ENCODE results near the gene MYO1E. TPM values are rescaled to one million over a fixed set of nuclear protein-coding genes. Genes with fewer than 3 reads are reported as not detected.

The MYO1E gene
- total RNA-seq, 1 experiment from 2014 or later: 68.8 TPM

GRCh38 chr15:59260090-59260489 lies 112.6 kb downstream of the MYO1E start:
- no peak overlapping the region for H3K27ac ChIP-seq (ENCODE audit: low read length)
- H3K9me3 ChIP-seq (ENCODE audit: low read length): no peaks in the 10 kb centered on the region
- H3K9me2 ChIP-seq (replicated peaks; ENCODE audit: low read length): no peaks in the 10 kb centered on the region
- ChIA-PET CTCF (no interaction called here), POLR2A (ENCODE audit: unreplicated experiment) (no interaction called here)
- H3K79me2 ChIP-seq (ENCODE audit: low read length): no peaks in the 10 kb centered on the region
- no peak overlapping the region for H3K9ac ChIP-seq (ENCODE audit: low read length)
- H3K4me1 ChIP-seq (ENCODE audit: insufficient read depth, low read length): peaks cover 15% of the 10 kb centered on the region; the same call in 1 of the 2 replicates
- no peaks in the 10 kb centered on the region for H3F3A ChIP-seq (ENCODE audit: low read length, unreplicated experiment)
- no peak overlapping the region for H3K4me2 ChIP-seq (ENCODE audit: low read length)
- DNase-seq (no peak), ATAC-seq (no peak)
- no peak overlapping the region for H2AFZ ChIP-seq (ENCODE audit: low read length)
- TF ChIP-seq EZH2 (IDR thresholded peaks at IDR 0.05; ENCODE audit: low read length, unreplicated experiment) (no peak), EZH2phosphoT487 (IDR thresholded peaks at IDR 0.05; ENCODE audit: borderline replicate concordance, low read length) (no peak)
- intact Hi-C loops (cut with micrococcal nuclease): no loop called here
- H3K4me3 ChIP-seq (ENCODE audit: low read length): no peak overlapping the region
- H3K36me3 ChIP-seq (ENCODE audit: low read depth, low read length): no peaks in the 10 kb centered on the region; the same call in 1 of the 2 replicates
- BruUV-seq (replicated peaks): no TSS peak
- no peaks in the 10 kb centered on the region for H4K20me1 ChIP-seq (ENCODE audit: low read length)
- no peaks in the 10 kb centered on the region for H3K27me3 ChIP-seq (ENCODE audit: low read length)

GRCh38 chr15:59259137-59259943 lies 113.3 kb downstream of the MYO1E start:
- Histone ChIP-seq H3K9ac (ENCODE audit: low read length) (no peak overlapping the region), H3K4me2 (ENCODE audit: low read length) (no peak overlapping the region), H2AFZ (ENCODE audit: low read length) (no peak overlapping the region), H3K36me3 (ENCODE audit: low read depth, low read length) (peaks cover 4% of the 10 kb centered on the region; the same call in 1 of the 2 replicates), H3K27me3 (ENCODE audit: low read length) (no peaks in the 10 kb centered on the region), H3K27ac (ENCODE audit: low read length) (no peak overlapping the region), H4K20me1 (ENCODE audit: low read length) (no peaks in the 10 kb centered on the region), H3K4me3 (ENCODE audit: low read length) (no peak overlapping the region), H3K79me2 (ENCODE audit: low read length) (no peaks in the 10 kb centered on the region), H3K9me3 (ENCODE audit: low read length) (no peaks in the 10 kb centered on the region), H3F3A (ENCODE audit: low read length, unreplicated experiment) (no peaks in the 10 kb centered on the region), H3K4me1 (ENCODE audit: insufficient read depth, low read length) (peaks cover 15% of the 10 kb centered on the region; the same call in 1 of the 2 replicates), H3K9me2 (replicated peaks; ENCODE audit: low read length) (no peaks in the 10 kb centered on the region)
- intact Hi-C loops (cut with micrococcal nuclease): no loop called here
- no TSS peak for BruUV-seq (replicated peaks)
- ChIA-PET CTCF (no interaction called here), POLR2A (ENCODE audit: unreplicated experiment) (interaction anchor here (0.6 kb wide), 1 partner anchor 169 kb away, joined by 12 read pairs; no protein-coding TSS in a partner anchor)
- ATAC-seq (no peak), DNase-seq (no peak)
- TF ChIP-seq EZH2phosphoT487 (IDR thresholded peaks at IDR 0.05; ENCODE audit: borderline replicate concordance, low read length) (no peak), CTCF (conservative IDR thresholded peaks at IDR 0.05; ENCODE audit: low read depth, low read length) (no peak), EZH2 (IDR thresholded peaks at IDR 0.05; ENCODE audit: low read length, unreplicated experiment) (no peak)

- Histone ChIP-seq H3K36me3 (ENCODE audit: low read depth, low read length) (peaks cover 6% of the 10 kb centered on the region; the same call in 1 of the 2 replicates), H3K4me2 (ENCODE audit: low read length) (no peak overlapping the region), H3K9ac (ENCODE audit: low read length) (no peak overlapping the region), H3K4me3 (ENCODE audit: low read length) (no peak overlapping the region), H3K79me2 (ENCODE audit: low read length) (no peaks in the 10 kb centered on the region), H3K9me2 (replicated peaks; ENCODE audit: low read length) (no peaks in the 10 kb centered on the region), H3K27me3 (ENCODE audit: low read length) (no peaks in the 10 kb centered on the region), H3F3A (ENCODE audit: low read length, unreplicated experiment) (no peaks in the 10 kb centered on the region), H2AFZ (ENCODE audit: low read length) (no peak overlapping the region), H4K20me1 (ENCODE audit: low read length) (no peaks in the 10 kb centered on the region), H3K27ac (ENCODE audit: low read length) (no peak overlapping the region), H3K4me1 (ENCODE audit: insufficient read depth, low read length) (peaks cover 15% of the 10 kb centered on the region; the same call in 1 of the 2 replicates), H3K9me3 (ENCODE audit: low read length) (no peaks in the 10 kb centered on the region)
- intact Hi-C loops (cut with micrococcal nuclease): no loop called here
- CTCF ChIA-PET: no interaction called here
- POLR2A ChIA-PET (ENCODE audit: unreplicated experiment): no interaction called here
- no peak for TF ChIP-seq EZH2 (IDR thresholded peaks at IDR 0.05; ENCODE audit: low read length, unreplicated experiment)
- TF ChIP-seq EZH2phosphoT487 (IDR thresholded peaks at IDR 0.05; ENCODE audit: borderline replicate concordance, low read length): no peak
- TF ChIP-seq CTCF (conservative IDR thresholded peaks at IDR 0.05; ENCODE audit: low read depth, low read length): no peak
- BruUV-seq (replicated peaks): no TSS peak
- ATAC-seq (no peak), DNase-seq (no peak)
These were observed 114.4 kb downstream of the MYO1E start for GRCh38 chr15:59258317-59258716.
